ENCODE measurements around the gene ENO2.
A peak's percentile ranks its signal among the peaks of the same experiment; 100 is the strongest.

ENO2 gene

DNA sequence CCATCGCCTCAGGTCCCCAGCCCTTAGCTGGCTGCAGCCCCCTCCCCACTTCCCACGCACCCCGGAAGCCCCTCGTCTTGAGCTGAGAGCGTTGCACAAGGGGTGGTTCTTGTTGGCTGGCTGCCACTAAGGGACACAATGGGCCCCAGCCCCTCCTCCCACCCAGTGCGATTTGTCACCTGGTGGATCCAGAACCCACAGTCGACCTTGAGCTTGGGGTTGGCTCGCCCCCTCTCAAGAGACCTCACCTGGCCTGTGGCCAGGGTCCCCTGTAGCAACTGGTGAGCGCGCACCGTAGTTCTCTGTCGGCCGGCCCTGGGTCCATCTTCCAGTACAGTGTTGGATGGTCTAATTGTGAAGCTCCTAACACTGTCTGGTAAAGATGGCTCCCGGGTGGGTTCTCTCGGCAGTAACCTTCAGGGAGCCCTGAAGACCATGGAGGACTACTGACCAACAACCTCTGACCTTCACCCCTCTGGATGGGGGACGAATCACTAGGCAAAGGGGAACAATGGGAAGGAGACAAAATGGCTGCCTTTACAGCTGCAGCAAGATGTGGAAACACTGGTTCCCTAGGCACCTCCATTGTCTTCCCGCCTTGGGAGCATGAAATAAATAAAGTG is 49.5 kb downstream of the ENO2 start:
- DNase-seq, result no peak

DNA sequence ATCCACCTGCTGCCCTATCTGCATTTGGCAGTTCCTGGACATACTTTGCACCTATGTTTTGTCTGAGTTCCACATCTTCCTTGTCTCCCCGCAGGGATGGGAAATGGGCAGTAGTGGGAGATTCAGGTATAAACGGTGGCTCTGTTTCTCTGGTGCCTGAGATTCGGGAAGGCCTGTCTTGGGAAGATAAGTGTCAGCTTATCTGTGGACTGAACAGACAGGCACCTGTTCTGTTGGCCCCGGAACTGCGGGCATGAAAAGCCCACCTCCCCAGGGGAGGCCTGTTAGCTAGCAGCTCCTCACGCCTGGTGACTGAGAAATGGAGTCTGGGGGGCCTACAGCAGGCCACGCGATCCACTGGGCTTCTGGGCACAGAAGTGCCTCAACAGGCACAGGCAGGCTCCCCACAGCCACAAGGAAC is 50.2 kb downstream of the ENO2 start:
- DNase-seq, result no peak

DNA sequence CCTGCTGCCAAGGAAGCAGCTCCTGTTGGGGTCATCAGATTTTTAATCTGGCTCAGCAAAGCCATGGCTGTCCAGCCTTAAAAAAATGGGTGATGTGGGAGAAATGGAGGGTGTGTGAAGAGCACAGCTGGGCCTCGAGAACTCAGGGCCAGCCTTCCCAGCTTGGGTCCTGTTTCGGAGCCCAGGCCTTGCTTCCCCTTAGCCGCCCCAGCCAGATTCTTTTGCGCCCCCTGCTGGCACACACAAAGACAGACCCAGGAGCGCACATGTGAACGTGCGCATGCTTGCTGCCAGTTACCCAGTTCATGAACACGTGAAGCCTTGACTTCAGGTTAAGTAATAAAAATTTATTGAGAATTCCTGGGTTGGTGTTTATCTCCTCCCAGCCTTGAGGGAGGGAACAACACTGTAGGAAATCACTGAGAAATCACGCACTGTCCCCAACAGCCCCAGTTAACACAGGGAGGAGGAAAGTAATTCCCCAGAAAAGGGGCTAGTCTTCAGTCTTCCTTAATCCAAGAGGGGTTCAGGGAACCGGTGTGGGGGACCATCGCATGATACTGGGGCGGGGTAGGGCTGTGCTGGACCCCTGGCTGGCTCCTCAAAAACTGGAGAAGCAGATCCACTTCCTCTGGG is 50.8 kb downstream of the ENO2 start:
- DNase-seq, result peak; percentile 84

DNA sequence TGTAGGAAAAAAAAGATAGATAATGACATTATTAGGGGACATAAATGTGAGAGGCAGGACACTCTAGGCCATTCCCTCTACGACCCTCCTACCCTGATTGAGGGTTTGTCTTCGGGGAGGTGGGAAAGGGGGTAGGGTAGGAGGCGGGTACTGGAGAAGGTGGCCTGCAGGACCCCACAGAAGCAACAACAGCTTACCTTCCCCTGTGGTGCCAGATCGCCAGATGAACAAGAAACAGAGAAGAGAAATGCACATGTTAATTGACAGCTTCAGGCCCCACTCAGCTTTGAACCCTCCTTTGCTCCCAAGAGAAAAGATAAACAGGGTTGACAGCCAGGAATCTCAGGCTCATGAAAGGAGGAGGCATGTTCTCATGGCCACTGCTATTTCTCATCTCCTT is 51.3 kb downstream of the ENO2 start:
- no peak for DNase-seq

DNA sequence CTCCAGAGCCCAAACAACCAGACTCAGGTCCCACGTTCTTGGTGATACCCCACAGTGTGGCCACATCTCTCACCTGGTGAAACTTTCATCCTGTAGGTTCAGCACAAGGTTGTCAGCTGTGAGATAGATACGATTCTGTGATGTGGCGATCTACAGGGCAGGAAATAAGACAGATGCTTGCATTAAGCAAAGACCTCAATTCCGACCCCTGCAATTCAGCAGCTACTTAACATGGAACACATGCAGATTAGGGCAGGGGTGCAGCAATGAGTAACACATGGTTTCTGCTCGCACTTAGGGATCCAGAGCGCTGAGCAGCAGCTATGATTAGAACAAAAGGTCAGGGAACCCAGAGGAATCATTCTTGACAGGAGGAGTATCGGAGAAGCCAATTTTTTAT is 52.0 kb downstream of the ENO2 start:
- DNase-seq, result no peak

DNA sequence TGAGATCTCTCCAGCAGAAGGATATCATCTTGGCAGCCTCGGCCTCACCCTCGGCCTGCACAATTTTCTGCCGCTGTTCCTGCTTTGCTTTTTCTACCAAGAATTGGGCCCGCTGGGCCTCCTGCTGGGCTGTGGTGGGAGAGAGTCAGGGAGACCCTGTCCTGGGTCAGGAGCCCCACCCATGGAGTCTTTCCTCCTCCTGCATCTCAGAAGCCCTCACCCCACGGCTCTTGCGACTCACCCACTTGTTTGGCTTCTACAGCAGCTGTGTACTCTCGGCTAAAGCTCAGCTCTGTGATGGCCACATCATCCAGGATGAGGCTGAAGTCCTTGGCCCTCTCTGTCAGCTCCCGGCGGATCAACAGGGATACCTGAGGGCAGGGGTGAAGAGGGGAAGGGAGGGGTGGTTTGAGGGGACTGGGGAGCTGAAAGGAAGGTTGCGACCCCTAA is 53.3 kb downstream of the ENO2 start:
- no peak for DNase-seq

DNA sequence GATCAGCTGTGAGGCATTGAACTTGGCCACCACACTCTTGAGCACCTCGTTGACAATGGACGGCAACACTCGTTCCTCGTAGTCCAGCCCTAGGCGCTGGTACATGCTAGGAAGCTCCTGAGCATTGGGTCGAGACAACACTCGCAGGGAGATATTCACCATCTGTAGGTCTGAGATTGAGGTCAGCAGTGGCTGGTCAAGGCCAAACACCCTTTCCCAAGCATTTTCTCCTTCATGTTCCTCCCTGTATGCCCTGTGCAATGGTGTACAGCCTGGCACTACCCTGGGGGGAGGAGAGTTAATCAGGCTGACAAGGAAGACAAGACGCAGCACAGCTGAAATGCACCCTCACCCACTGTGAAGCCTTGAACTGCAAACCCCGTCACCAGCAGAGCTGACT is 54.0 kb downstream of the ENO2 start:
- DNase-seq, result no peak

DNA sequence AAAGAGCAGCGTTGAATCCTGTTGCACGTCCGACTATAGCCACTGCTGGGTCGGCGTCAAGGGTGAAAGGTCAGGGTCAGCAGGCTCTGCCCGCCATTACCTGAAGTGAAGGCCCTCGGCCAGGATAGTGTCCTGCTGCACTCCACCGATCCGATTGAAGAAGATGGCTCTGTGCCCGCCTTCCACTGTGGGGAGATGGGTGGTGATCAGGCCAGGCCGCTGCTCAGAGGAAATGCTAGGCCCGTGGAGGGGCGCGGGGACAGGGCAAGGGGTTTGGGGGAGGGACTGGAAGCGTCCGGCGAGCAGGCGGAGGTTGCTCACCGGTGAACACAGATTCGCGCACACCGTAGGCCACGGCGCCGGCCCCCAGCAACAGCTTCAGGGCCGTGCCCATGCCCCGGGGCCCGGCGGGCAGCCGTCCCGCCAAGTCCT is 55.7 kb downstream of the ENO2 start:
- no peak for DNase-seq
